Lower leg skin (tissue), 3 donors: ENCODE measurements around the gene ZNF236.

ENCODE experiments used
- POLR2A ChIP-seq, 2 donors: fragments of 450-650 bp; IDR thresholded peaks; one replicate each; pipeline ENCODE4 v1.6.1; 2016 to 2017; ENCODE audit warnings: antibody characterized with exemption in 2 of 2, mild to moderate bottlenecking in 1 of 2, moderate library complexity in 1 of 2
- TF ChIP-seq, protein P1 (sequence below), 3 donors: fragments of 450-650 bp; IDR thresholded peaks; one replicate each; pipeline ENCODE4 v1.5.1; 2016; ENCODE audit warnings: antibody characterized with exemption in 3 of 3, mild to moderate bottlenecking in 3 of 3, moderate library complexity in 2 of 3

- no peak for TF ChIP-seq POLR2A (IDR thresholded peaks at IDR 0.05)
- TF ChIP-seq, protein P1, sequence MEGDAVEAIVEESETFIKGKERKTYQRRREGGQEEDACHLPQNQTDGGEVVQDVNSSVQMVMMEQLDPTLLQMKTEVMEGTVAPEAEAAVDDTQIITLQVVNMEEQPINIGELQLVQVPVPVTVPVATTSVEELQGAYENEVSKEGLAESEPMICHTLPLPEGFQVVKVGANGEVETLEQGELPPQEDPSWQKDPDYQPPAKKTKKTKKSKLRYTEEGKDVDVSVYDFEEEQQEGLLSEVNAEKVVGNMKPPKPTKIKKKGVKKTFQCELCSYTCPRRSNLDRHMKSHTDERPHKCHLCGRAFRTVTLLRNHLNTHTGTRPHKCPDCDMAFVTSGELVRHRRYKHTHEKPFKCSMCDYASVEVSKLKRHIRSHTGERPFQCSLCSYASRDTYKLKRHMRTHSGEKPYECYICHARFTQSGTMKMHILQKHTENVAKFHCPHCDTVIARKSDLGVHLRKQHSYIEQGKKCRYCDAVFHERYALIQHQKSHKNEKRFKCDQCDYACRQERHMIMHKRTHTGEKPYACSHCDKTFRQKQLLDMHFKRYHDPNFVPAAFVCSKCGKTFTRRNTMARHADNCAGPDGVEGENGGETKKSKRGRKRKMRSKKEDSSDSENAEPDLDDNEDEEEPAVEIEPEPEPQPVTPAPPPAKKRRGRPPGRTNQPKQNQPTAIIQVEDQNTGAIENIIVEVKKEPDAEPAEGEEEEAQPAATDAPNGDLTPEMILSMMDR (IDR thresholded peaks at IDR 0.05), result no peak
These were observed 159.7 kb downstream of the ZNF236 start for GRCh38 chr18:76982038-76982437.
